Pulmonary artery endothelial cell (primary cell): ENCODE measurements around the gene ANKRD17. TPM values are rescaled to one million over a fixed set of nuclear protein-coding genes. Genes with fewer than 3 reads are reported as not detected.
"Not testable (repeated sequence)": the region's sequence is repeated elsewhere in the genome, so short reads cannot be mapped to it uniquely, and the experiment has no call there.

ENCODE experiments used
- DNase-seq: peaks from one replicate; pipeline ENCODE4 v3.0.0-alpha.2; 2011; ENCODE audit warnings: low read depth, low spot score
- total RNA-seq: library from RNA; depleted of rRNA; stranded (reverse); fragments of >200 nt; gene quantifications from 2 replicates; pipeline ENCODE4 v1.2.3, GENCODE V29; 2014

The ANKRD17 gene
- total RNA-seq, 1 donor from 2014 or later = 48.4 TPM

GRCh38 chr4:73206236-73206635, 52.4 kb downstream of the ANKRD17 start:
- no peak for DNase-seq

DNA sequence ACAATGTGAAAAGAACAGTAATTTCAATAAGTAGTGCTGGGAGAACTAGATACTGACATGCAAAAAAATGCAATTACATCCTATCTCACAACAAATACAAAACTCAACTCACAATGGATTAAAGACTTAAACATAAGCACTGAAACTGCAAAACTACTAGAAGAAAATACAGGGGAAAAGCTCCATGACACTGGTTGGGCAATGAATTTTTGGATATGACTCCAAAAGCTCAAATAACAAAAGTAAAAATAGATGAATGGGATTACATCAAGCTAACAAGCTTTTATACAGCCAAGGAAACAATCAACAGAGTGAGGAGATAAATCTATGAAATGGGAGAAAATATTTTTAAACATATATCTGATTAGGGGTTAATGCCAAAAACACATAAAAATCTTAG, 53.1 kb downstream of the ANKRD17 start:
- DNase-seq = no peak

DNA sequence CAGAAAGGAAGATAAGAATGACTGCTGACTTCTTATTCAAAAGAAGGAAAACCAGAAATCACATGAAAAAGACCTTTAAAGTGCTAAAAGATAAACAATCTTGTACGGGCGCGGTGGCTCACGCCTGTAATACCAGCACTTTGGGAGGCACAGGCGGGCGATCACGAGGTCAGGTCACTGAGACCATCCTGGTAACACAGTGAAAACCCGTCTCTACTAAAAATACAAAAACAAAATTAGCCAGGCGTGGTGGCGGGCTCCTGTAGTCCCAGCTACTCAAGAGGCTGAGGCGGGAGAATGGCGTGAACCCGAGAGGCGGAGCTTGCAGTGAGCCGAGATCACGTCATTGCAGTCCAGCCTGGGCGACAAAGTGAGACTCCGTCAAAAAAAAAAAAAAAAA, 54.6 kb downstream of the ANKRD17 start:
- not testable (repeated sequence) for DNase-seq

DNA sequence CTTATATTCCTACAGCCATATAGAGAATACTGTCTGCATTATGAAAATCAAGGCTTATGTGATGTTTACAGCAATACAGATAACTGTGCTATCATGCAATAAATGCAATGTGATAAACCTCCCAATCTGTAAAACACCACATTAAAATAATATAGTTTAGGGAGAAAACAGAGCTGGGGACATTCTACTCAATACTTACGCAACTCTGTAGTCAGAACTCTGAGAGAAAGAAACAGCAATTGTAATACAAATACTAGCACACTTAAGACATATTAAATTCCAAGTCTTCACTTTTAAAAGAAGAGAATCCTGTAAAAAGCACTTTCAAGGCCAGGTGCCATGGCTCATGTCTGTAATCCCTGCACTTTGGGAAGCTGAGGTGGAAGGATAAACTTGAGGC, 61.4 kb downstream of the ANKRD17 start:
- no peak for DNase-seq

DNA sequence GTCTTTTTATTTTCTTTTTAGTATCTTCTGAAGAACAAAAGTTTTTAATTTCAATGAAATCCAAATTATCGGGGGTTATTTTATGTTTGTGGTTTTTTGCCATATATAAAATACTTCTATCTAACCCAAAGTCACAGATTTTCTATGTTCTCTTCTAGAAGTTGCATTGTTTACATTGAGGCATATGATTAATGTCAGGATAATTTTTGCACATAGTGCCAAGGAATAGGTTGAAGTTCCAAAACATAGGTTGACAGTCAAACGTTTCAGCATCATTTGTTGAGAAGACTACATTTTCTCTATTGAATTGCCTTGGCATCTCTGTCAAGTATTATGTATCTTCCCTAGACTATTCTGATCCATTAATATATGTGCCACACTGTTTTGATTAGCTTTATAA, 64.5 kb downstream of the ANKRD17 start:
- no peak for DNase-seq

DNA sequence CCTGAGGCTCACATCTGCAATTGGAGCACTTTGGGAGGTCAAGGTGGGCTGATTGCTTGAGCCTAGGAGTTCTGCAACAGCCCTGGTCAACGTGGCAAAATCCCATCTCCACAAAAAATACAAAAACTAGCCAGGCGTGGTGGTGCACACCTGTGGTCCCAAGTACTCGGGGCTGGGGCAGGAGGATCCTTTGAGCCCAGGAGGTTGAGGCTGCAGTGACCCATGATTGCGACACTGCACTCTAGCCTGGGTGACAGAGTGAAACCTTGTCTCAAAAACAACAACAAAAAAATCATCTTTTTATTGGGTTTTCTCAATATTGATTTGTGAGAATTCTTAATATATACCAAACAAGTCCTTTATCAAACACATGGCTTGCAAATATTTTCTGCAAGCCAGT, 64.9 kb downstream of the ANKRD17 start:
- no peak for DNase-seq

DNA sequence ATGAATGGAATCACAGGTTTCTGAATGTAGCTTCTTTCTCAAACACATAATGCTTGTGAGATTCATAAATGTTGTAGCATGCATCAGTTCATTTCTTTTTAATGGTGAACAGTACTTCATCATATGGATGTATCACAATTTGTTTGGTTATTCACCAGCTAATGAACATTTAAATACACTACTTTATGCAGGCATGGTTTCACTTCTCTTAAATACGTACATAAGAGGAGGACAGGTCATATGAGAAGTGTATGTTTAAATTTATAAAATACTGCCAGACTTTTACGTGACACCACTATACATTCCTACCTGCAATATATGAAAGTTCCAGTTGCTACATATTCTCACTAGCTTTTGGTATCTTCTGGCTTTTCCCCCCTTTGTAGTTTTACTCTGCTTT, 65.4 kb downstream of the ANKRD17 start:
- DNase-seq = no peak

- no peak for DNase-seq
Observed at GRCh38 chr4:73189274-73189810, 69.3 kb downstream of the ANKRD17 start.

DNA sequence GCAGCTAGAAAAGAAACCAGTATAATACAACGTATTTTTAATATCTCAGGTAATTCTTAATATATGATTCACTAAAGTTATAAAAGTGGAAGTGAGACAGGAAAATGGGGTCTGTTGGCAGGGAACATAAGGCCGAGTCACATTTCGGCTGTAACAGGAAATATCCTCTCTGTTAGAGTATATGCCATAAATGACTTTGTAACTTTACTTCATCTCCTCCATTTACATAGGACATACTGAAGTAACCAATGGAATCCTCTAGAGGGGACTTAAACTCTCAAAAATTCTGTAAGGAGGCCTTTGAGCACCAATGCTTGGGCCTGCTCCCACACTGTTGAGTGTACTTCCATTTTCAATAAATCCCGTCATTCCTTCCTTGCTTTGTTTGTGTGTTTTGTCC, 71.3 kb downstream of the ANKRD17 start:
- peak; percentile 63 for DNase-seq

DNA sequence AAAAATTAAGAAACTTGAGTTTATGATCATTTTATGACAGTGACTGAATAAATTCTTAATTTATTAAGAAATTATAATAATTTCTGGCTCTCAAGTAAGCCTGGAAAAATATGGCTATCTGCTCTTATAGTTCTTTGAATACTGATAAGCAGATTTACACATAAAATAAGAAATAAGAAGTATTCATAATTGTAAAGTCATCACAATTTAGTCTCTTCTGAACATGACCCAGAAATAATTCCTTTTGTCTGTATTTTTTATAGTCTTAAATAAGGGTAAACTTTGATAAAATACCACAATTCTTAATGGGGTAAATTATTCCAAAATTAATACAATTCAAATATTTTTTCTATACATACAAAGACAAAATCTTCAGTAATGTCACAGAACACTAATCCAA, 72.7 kb downstream of the ANKRD17 start:
- DNase-seq = no peak

- no peak for DNase-seq
Observed at GRCh38 chr4:73181231-73181630, 77.4 kb downstream of the ANKRD17 start.

GRCh38 chr4:73178389-73178788, 80.2 kb downstream of the ANKRD17 start:
- no peak for DNase-seq

GRCh38 chr4:73172161-73172560, 86.4 kb downstream of the ANKRD17 start:
- DNase-seq = no peak

GRCh38 chr4:73170518-73171198, 87.9 kb downstream of the ANKRD17 start:
- DNase-seq = no peak

DNA sequence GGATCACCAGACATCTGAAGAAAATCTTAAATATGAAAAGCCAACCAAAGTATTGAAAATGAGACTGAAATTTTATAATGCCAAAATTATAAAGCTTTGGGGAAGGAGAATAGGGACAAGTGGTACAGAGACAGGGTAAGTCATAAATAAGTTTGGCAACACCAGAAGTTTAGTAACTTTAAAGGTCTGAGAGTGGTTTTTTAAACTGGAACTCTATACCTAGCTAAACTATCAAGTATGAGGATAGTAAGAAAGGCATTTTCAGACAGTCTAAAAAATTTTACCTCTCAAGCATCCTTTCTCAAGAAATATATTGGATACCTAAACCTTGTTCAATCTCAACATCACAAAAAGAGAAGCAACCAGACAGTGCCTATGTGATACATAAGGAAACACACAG, 92.4 kb downstream of the ANKRD17 start:
- DNase-seq = no peak

DNA sequence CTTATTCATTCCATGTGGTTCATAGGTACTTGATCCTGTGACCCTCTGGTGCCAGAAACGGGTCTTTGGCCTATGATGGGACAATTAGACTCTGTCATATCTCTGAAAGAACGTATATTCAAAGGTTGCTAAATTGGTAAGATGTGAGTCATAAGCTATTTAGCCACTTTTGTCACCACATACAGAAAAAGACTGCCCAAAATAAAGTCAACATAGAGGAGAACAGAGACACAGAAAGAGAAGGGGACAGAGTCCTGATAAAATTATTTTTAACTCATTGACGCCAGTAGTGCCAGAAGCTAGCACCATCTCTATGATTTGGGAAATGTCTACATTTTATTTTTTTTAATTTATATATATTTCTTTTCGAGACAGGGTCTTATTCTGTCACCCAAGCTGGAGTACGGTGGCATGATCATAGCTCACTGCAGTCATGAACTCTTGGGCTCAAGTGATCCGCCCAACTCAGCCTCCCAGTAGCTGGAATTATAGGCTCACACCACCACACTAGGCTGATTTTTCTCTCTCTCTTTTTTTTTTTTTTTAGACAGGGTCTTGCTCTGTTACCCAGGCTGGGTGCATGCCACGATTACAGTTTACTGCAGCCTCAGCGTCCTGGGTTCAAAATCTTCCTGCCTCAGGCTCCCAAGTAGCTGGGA, 96.9 kb downstream of the ANKRD17 start:
- no peak for DNase-seq

DNA sequence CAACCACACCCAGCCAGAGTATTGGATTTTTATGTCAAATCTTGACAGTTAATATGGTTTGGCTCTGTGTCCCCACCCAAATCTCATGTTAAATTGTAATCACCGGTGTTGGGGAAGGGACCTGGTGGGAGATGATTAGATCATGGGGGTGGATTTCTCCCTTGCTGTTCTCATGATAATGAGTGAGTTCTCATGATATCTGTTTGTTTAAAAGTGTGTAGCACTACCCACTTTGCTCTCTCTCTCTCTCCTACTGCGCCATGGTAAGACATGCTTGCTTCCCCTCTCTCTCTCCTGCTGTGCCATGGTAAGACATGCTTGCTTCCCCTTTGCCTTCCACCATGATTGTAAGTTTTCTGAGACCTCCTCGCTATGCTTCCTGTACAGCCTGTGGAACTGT, 102.2 kb downstream of the ANKRD17 start:
- DNase-seq = no peak

DNA sequence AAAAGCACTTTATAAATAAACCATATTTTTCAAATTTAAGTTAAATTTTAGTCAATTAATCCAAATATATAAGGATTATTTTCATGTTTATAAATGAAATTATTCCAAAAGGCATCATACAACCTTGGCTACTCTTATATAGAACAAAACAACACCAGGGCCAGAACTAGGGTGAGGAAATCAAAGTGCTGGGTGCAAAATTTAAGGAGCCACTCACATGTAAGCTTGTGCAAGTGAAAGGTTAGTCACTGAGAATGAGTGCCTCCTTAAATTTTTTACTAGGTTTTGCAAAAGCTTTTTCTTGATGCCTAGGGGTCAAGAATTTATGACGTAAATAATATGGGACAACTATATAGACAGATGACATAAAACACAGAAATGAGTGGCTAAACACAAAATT, 105.7 kb downstream of the ANKRD17 start:
- DNase-seq = no peak

- no peak for DNase-seq
Observed at GRCh38 chr4:73142995-73143547, 115.5 kb downstream of the ANKRD17 start.

DNA sequence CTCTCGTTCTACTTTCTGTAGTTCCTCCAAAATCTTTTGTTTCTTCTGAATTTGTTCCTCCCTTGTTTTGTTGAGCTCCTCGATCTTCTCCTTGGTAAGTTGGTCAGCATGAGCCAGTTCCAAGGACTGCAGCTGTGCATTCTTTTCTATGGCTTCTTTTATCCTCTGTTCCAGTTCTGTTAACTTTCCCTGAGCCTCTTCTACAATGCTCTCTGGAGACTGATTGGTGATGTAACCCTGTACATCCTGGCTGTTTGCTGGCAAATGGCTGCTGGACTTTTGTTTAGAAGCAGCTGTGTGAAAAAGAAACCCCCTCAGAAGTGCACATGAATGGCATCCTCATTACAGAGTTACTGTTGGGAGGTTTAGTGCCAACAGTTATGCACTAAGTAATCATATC, 118.6 kb downstream of the ANKRD17 start:
- no peak for DNase-seq

DNA sequence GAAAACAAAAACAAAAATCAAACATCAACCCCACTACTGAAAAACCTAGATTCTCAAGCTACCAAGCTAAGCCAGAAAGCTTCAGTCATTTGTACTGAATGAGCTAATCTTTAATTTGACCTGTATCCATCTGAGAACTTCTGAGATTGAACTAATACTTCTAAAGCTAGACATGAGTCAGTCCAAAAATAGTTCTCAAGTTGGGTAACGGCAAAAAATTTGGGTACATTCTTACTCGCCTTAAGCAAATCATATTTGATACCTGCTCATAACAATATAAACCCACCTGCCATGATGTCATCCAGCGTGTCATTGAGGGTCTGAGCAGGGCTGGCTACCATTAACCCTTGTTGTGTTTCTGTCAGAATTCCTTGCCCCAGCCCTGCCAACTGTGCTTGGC, 119.4 kb downstream of the ANKRD17 start:
- no peak for DNase-seq

GRCh38 chr4:73137121-73137520, 121.5 kb downstream of the ANKRD17 start:
- no peak for DNase-seq

- no peak for DNase-seq
Observed at GRCh38 chr4:73133784-73134183, 124.8 kb downstream of the ANKRD17 start.
